GM12865 (cell line): ENCODE data around the gene RSPH6A.

Experiments used
- DNase-seq: peaks from one replicate; pipeline ENCODE4 v3.0.0; 2010; ENCODE audit warnings: low read depth
- H3K4me3 ChIP-seq: 2 replicates; pipeline ENCODE4 v1.5.1; 2011; ENCODE audit warnings: mild to moderate bottlenecking, low read depth, low read length, control low read depth
- TF ChIP-seq, protein P1 (sequence below): IDR thresholded peaks from 2 replicates; pipeline ENCODE4 v1.5.1; 2011; ENCODE audit warnings: low read length, control low read depth, low read depth, inconsistent platforms; ENCODE audit not compliant: insufficient read depth; ENCODE audit errors: missing control alignments

The RSPH6A gene

DNA sequence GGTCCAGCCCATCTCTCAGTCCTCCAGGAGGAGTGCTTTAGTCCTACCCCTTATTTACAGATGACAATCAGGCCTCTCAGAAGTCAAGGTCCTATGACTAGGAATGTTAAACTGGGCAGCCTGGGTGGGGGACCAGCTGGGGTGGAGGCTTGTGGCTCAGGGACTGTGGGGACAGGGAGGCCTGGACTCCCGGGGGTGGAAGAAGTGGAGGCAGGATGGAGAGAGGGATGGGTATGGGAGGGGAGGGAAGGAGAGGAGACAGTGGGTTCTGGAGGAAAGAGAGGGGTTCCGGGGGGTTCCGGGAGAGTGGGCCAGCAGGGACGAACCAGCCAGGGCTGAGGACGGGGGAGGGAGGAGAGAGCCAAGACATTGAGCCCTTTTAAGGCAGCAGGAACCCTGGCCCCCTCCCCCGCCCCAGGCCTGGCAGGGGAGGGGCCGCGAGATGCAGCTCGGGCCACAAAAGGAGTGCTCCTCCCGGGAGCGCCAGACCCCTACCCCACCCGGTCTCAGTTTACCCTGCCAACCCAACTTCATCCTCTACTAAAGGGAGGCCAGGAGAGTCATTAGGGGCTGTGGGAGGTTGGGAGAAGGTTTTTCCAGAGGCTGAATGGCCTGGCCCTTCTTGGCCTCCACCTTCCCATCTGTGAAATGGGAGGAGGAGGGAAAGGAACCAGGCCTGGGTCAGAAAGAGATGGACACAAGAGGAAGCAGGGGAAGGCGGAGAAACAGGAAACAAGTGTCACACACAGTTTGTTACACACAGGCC lies 34.5 kb downstream of the RSPH6A start:
- TF ChIP-seq, protein P1, sequence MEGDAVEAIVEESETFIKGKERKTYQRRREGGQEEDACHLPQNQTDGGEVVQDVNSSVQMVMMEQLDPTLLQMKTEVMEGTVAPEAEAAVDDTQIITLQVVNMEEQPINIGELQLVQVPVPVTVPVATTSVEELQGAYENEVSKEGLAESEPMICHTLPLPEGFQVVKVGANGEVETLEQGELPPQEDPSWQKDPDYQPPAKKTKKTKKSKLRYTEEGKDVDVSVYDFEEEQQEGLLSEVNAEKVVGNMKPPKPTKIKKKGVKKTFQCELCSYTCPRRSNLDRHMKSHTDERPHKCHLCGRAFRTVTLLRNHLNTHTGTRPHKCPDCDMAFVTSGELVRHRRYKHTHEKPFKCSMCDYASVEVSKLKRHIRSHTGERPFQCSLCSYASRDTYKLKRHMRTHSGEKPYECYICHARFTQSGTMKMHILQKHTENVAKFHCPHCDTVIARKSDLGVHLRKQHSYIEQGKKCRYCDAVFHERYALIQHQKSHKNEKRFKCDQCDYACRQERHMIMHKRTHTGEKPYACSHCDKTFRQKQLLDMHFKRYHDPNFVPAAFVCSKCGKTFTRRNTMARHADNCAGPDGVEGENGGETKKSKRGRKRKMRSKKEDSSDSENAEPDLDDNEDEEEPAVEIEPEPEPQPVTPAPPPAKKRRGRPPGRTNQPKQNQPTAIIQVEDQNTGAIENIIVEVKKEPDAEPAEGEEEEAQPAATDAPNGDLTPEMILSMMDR, result no peak
- DNase-seq, result no peak

GRCh38 chr19:45780146-45780447 lies 35.0 kb downstream of the RSPH6A start:
- no peak for DNase-seq
- TF ChIP-seq, protein P1, result no peak

More for the DNA sequence above, 34.5 kb downstream of the RSPH6A start:
- no peak overlapping the region for H3K4me3 ChIP-seq

DNA sequence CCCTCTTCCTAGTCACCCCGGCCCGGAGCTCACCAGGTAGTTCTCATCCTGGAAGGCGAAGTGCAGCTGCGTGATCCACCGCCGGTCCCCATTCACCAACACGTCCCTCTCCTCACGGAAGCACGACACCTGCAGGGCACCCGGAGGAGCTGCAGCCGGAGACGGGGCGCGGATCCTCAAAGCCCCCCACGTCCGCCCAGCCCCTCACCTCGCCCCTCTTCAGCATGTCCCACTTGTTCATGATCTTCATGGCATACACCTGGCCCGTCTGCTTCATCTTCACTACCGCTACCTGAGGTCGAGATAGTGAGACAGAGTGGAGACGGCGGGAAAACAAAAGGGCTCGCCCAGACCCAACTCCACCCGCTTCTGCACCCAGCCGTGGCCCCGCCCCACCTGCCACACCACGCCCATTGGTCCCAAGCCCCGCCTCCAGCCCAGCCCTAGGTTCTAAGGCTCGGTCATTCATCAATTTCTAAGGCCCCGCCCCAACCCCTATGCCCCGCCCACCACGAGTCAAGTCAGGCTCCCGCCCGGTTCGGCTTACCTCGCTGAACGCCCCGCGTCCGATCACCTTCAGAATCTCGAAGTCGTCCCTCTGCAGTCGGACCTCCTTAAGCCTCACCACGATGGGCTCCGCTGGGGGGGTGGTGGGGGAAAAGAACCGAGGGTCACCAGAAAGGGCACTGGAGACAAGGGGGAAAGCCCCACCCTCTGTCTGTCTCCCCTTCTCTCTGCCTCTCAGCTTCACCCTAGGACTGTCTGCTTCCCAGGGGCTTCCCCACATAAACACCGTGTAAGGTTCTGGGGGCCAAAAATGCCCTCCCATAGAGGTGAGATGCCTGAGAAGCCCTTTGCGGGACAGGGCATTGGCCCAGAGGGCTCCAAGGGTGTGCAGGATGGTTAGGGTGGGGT lies 35.6 kb downstream of the RSPH6A start:
- TF ChIP-seq, protein P1, result peak; percentile 64
- peak overlapping the region; percentile 32 for H3K4me3 ChIP-seq
- DNase-seq, result peak; percentile 91

More at GRCh38 chr19:45780146-45780447, 35.0 kb downstream of the RSPH6A start:
- no peak overlapping the region for H3K4me3 ChIP-seq

DNA sequence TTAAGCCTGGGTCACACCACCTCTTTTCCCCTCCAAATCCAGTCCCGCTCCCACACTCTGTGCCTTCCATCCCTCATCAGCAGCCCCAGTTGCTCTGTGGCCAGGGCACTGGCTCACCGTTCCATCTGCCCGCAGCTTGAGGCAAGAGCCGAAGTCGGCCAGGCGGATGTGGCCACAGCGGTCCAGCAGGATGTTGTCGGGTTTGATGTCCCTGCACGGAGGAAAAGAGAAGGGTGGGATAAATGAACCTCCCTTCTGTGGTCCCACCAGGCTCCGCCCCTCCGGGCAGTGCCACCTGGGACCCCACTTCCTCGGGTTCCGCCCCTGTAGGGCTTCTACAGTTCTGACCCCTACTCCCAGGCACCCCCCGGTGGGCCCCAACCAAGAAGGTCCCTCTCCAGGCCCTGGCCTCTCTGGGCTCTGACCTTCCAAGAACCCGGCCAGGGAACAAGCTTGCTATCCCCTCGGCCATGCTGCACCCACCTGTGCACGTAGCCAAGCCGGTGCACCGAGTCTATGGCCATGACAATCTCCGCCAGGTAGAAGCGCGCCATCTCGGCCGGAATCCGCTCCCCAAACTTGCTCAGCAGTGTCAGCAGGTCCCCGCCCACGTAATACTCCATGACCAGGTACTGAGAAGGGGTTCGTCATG lies 37.0 kb downstream of the RSPH6A start:
- TF ChIP-seq, protein P1, result no peak
- no peak overlapping the region for H3K4me3 ChIP-seq
- no peak for DNase-seq

DNA sequence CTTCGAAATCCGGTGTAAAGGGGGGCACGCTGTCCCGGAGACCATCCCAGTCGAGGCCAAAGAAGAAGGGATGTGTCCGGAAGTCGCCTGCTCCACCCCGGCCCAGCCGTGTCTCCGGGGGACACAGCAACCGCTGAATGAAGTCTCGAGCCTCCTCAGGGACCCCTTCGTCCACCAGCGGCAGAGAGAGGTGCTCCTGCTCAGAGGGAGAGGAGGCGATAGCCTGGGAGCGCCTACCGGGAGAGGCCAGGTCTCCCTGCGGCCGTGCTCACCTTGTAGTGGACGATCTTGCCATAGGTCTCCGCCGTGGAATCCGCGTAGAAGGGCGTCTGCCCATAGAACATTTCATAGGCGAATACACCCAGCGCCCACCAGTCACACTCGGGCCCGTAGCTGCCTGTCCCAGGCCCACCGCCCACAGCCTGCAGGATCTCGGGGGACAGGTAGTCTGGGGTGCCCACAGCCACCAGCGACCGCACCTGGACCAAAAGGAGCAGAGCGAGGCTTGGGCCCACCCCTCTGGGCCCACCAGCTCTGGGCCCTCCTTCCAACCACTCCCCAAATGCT lies 37.6 kb downstream of the RSPH6A start:
- DNase-seq, result no peak
- H3K4me3 ChIP-seq, result no peak overlapping the region
- TF ChIP-seq, protein P1, result no peak

DNA sequence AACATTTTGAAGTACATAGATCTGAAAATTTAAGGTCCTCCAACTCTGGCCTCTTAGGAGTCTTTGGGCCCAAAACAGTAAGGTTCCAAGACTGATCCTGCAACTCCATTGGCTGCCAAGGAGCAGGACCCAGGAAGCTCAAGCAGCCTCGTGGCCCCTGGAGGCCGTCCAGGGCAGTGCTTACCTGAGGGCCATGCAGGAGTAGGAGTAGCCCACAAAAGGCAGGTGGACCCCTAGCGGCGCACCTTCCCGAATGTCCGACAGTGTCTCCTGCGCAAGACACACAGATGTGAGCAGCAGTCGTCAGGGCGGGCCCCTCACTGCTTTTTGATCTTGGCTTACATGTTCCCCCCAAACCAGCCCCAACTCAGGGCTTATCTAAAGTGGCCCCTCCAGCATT lies 40.3 kb downstream of the RSPH6A start:
- TF ChIP-seq, protein P1, result no peak
- DNase-seq, result no peak
- H3K4me3 ChIP-seq, result no peak overlapping the region
